ENCODE data around the gene SS18L1.

SS18L1 gene

DNA sequence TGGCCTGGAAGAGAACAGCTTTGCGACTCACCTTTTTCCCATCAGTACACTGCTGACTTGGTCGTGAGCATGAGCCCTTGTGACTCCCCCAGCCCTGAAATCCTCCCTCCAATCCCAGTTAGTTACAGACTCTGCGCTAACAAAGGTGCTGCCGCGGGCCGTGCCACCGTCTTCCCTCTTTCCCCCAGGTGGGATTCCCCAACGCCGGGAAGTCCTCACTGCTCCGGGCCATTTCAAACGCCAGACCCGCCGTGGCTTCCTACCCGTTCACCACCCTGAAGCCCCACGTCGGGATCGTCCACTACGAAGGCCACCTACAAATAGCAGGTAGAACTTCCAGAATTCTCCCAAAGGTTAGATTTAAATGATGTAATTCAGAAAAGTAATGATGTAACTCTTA is 55.4 kb downstream of the SS18L1 start:
- DNase-seq, result no peak

- no peak for DNase-seq
Observed at GRCh38 chr20:62200491-62201172, 57.1 kb downstream of the SS18L1 start.

GRCh38 chr20:62201173-62202082 is 57.9 kb downstream of the SS18L1 start:
- DNase-seq, result no peak

DNA sequence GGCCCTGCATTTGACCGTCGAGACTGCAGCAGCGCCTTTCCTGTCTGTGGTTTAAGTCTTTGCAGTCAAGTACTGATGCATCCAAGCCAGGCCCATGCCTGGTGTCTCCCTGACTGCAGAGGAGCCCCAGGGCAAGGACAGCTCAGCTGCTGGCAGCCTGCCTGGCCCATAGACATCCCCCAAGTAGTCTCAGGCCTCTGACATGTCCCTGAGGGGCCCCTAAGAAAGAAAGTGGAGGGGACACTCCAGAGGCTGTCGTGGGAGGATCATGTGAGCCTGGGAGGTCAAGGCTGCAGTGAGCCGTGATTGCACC is 58.5 kb downstream of the SS18L1 start:
- DNase-seq, result no peak

- DNase-seq, result no peak
Observed at GRCh38 chr20:62202676-62203377, 59.3 kb downstream of the SS18L1 start.

DNA sequence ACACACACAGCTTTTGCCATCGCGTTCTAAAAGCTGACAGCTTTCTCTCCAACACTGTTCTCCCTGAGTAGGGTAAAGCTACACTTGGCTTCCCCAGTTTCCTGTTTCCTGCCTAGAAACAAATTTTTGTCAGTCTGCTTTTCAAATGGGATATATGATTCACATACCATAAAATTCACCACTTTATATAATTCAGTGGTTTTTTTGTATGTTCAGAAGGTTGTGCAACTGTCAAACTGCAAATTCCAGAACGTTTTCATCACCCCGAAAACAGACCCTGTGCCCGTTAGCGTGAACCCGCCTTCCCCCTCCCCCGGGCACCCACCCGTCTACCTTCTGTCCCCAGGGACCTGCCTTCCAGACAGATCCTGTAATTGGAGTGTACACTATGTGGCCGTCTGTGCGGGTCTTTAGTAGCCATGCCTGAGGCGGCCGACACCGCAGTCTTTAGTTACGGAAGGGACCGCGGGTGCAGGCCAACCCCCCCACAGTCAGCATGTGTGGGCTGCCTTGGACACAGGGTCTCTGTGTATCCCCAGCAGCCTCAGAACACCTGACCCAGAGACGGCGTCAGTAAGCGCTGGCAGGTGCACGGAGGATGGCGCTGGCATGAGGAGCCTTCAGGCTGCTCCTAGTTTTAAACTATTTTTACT is 59.9 kb downstream of the SS18L1 start:
- no peak for DNase-seq

DNA sequence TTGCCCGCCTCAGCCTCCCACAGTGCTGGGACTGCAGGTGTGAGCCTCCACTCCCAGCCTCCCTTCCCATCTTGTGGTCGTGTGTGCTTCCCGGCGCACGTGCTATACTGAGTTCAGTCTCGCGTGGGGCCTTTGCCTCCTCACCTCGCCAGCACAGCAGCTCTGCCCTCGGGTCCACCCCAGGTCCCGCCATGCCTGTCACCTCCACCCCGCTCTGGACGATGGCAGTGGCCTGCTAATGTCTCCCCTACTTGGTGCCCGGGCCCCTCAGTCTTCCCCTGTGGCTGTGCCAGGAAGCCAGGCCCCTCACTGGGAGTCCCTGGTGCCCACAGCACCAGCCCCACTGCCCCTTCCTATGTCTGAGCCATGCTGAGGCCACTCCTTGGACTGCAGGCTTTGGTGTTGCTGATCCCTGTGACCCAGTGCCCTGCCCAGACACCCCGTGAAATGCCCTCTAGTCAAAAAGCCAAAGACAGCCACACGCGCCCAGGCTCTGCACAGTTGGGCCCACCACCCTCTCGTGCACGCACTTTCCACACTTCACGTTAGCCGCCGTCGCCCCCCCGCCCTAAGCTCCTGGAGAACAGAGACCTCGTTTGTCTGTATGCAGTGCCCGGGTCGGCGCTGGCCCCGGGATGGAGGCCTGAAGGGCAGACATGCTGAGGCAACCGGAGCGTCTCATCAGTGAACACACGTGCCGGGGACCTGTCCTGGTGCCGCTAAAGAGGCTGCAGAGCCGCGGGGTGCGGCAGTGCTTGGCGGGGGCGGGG is 62.2 kb downstream of the SS18L1 start:
- DNase-seq, result no peak

- no peak for DNase-seq
Observed at GRCh38 chr20:62206388-62206775, 62.8 kb downstream of the SS18L1 start.

- DNase-seq, result no peak
Observed at GRCh38 chr20:62208061-62208794, 64.7 kb downstream of the SS18L1 start.

- no peak for DNase-seq
Observed at GRCh38 chr20:62208795-62209755, 65.5 kb downstream of the SS18L1 start.

GRCh38 chr20:62209850-62210495 is 66.4 kb downstream of the SS18L1 start:
- no peak for DNase-seq

- no peak for DNase-seq
Observed at GRCh38 chr20:62210496-62210855, 66.9 kb downstream of the SS18L1 start.

- no peak for DNase-seq
Observed at GRCh38 chr20:62211216-62211615, 67.6 kb downstream of the SS18L1 start.

- no peak for DNase-seq
Observed at GRCh38 chr20:62211769-62212288, 68.3 kb downstream of the SS18L1 start.

GRCh38 chr20:62212299-62212698 is 68.7 kb downstream of the SS18L1 start:
- no peak for DNase-seq

GRCh38 chr20:62214067-62214466 is 70.5 kb downstream of the SS18L1 start:
- no peak for DNase-seq

DNA sequence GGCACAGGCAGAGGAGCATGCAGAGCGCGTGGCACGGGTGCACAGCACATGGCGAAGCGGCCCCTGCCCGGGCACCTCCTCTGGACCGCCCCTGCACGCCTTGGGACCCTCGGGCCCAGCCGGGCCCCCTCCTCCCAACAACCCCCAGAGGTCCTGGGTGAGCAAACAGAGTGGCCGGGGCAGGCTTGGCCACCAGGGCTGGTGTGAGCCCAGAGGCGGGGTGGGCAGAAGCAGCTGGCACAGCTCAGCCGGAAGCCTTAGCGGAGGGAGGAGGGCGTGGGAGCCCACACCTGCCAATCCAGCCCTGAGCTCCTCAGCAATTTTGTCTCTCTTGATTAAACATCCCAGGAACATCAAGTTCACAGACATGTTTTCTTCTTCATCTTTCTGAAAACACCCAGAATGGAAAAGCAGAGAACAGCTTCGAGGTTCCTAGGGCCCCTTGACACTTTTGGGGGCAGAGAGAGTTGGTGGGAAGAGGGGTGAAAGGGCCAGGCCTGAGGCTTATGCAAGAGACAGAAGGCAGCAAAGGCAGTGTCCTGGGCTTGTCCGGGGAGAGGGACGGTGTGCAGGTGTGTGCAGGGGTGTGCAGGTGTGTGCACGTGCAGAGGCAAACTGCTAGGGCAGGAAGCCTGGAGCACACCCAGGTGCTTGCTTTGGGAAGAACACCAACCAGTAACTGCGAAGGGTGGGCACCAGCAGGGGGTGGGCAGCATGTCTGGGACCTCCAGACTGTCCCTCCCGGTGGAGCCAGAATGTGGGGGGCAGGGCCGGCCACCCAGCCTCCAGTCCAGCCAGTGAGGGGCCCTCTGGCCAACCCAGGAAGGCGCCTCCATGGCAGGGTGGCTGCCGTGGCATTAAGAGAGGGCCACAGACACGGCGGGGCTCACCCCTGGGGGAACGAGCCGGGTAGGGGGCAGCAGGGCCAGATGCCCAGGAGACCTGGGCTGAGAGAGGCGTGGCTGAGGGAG is 71.7 kb downstream of the SS18L1 start:
- no peak for DNase-seq

- DNase-seq, result no peak
Observed at GRCh38 chr20:62215991-62216635, 72.5 kb downstream of the SS18L1 start.

All from hematopoietic multipotent progenitor cell treated with erythropoietin and hydrocortisone succinate and interleukin-3 and kit ligand, for 4 days (in vitro differentiated cells).